HG03575 (cell line): Measurements from ENCODE around the gene SPEF2.
"Not testable (repeated sequence)": the region's sequence is repeated elsewhere in the genome, so short reads cannot be mapped to it uniquely, and the experiment has no call there.

Experiments used
- ATAC-seq: cut with Tn5 transposase; IDR thresholded peaks from one replicate; pipeline ENCODE4 v1.9.1; 2021; ENCODE audit not compliant: unreplicated experiment, insufficient number of reproducible peaks, low FRiP score; ENCODE audit errors: extremely low read depth

The SPEF2 gene

DNA sequence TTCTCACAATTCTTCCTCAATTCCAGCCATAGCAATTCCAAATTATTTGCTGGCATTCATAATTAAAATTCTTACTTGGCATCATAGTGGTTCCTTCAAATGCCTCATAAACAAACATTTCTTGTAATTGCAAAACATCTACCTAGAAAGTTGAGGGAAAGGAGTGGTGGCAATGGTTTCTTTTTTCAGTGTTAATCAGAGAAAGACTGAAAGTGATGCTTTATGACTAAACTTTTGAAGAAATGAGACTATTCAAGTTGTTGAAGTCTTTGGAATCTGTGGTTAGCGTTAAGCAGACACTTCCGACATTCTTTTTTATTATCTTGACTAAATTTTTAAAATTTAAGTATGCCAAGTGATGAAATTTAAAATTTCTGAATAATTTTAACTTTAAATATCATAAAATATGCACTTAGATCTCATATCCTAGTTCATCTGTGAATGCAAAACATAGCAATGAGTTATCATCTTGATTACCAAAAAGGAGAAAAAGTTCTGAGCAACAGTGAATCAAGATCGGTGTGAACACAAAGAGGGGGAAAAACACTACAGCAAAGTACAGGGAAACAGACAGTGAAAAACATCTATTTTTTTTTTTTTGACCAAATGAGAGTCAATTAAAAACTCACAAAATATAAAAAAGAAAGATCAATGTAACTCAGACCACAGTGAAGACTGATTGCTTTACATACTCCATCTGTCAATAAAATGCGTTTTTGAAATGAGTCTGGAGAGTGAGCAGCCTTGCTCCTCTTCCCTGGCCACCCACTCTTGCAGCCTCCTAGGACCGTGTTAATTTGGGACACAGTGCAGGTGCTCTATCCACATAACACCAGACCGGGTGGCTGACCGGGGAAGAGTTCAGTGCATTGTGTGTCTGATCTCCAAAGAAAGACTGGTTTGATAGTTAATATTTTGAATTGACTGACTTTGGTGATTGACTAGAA lies 218.4 kb downstream of the SPEF2 start:
- no peak for ATAC-seq

DNA sequence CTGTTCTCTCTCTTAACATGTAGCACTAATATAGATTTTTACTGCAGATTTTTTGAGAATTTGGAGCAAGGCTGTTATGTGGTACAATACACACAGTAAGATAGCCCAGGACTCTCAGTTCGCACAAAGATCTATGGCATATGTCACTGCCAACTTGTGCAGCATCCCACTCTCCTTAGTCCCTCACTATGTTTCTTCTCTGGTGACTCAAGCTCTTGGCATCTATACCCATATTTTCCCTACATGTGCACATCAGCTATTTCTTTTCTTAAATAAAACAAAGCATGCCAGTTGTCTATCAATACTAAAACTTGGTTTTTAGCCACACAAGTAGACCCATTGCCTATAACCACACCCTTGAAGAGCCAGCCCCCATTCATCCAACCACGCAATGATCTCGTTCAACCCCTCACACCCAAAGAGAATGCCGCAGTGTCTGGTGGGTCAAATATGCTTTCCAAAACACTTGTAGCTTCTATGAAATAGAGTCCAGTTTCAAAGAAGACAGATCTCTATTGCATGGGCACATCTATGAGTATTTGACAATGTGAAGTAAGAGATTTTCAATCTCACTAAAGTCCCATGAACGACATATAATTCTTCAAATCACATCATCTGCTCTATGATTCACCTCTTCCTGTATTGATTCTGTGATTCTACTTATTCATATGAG lies 220.8 kb downstream of the SPEF2 start:
- no peak for ATAC-seq

DNA sequence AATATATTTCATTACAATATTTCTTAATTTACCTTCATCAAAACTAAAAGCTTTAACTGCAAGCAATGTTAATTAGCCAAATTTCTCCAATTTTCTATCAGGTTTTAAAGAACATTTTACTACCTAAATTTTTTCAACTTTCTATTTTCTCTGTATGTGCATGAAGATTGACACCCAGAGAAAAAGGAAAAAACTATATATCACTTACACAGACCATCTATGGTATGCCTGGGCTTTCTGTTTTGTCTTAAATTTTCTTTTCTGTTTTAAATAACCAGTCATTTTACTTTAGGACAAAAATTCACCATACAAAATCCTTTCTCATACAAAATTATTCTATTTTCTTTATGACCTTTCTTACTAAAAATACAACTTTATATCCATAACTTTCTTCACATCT lies 225.2 kb downstream of the SPEF2 start:
- ATAC-seq: no peak

DNA sequence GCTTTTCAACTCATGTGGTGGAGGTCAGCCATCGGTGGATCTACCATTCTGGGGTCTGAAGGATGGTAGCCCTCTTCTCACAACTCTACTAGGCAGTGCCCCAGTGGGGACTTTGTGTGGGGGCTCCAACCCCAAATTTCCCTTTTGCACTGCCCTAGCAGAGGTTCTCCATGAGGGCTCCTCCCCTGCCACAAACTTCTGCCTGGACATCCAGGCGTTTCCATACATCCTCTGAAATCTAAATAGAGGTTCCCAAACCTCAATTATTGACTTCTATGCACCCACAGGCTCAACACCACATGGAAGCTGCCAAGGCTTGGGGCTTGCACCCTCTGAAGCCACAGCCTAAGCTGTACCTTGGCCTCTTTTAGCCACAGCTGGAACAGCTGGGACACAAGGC lies 227.8 kb downstream of the SPEF2 start:
- not testable (repeated sequence) for ATAC-seq

- ATAC-seq: no peak
Observed at GRCh38 chr5:35847491-35847890, 229.8 kb downstream of the SPEF2 start.

- ATAC-seq: no peak
Observed at GRCh38 chr5:35847961-35848360, 230.3 kb downstream of the SPEF2 start.

DNA sequence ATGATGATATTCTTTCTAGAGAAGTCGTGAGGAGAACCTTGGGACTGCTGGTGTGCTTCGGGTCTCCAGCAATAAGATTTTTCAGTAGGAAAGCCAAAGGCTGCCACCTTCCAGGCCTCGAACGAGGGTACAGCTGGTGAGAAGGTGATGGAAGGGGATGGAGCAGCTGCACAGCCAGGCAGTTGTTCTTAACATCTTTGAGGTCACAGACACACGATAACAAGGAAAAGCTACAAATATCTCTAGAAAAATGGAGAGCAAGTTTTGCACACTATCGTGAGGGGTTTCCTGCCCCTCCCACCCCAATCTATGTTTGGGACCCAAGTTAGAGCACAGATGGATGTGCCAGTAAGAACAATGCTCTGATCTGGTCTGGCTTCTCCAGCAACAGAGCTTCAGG lies 232.2 kb downstream of the SPEF2 start:
- ATAC-seq: no peak

- ATAC-seq: no peak
Observed at GRCh38 chr5:35850967-35851680, 233.5 kb downstream of the SPEF2 start.

GRCh38 chr5:35852084-35852734 lies 234.5 kb downstream of the SPEF2 start:
- ATAC-seq: no peak

- ATAC-seq: no peak
Observed at GRCh38 chr5:35852773-35853172, 235.1 kb downstream of the SPEF2 start.

DNA sequence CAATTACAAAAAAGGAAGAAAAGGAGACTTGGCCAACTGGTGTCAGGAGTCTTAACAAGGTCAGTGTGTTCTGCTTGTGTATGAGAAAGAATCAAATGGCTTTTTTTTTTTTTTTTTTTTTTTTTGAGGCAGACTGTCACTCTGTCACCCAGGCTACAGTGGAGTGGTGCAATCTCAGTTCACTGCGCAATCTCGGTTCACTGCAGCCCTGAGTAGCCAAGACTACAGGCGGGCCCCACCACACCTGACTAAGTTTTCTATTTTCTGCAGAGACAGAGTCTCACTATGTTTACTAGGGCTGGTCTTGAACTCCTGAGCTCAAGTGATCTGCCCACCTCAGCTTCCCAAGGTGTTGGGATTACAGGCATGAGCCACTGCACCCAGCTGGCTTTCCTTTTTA lies 236.0 kb downstream of the SPEF2 start:
- no peak for ATAC-seq

DNA sequence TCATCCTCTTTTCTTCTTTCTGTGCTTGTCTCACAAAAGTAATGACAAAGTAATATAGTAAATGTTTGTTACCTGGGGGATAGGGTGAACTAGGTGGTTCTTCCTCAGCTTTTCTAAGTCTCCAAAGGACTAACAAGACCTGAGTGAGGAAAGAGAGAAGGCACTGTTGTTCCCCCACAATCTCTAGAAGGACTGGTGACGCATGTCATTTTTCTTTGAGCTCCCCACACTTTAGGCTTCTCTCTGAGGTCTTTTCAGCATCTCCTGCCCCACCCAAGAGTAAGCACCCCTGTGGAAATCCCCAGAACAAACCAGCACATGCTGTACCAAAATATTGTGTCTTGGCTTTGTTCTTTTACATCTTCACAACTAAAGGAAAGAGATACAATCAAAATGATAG lies 236.6 kb downstream of the SPEF2 start:
- ATAC-seq: no peak

- no peak for ATAC-seq
Observed at GRCh38 chr5:35855187-35855586, 237.5 kb downstream of the SPEF2 start.

DNA sequence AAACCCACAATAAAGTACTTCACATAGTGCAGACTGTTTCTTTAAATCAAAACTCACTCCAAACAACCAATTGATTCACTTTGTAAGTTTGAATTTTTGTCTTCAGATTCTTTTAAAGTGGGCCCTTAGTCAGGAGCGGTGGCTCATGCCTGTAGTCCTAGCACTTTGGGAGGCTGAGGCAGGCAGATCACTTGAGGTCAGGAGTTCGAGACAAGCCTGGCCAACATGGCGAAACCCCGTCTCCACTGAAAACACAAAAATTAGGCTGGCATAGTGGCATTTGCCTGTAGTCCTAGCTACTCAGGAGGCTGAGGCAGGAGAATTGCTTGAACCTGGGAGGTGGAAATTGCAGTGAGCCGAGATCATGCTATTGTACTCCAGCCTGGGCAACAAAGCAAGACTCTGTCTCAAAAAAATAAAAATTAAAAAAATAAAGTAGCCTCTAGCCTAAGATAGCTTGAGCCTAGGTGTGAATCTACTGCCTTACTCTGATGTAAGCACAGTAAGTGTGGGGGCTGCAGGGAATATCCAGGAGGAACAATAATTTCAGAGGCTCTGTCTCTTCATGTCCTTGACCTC lies 238.6 kb downstream of the SPEF2 start:
- not testable (repeated sequence) for ATAC-seq

GRCh38 chr5:35856765-35857351 lies 239.2 kb downstream of the SPEF2 start, which contains the start of gene IL7R:
TSS of gene IL7R (plus strand) at chr5:35856891. CDS start at chr5:35856978, 87 bp downstream.
- ATAC-seq: no peak

GRCh38 chr5:35857606-35858205 lies 240.0 kb downstream of the SPEF2 start:
- ATAC-seq: no peak

- ATAC-seq: no peak
Observed at GRCh38 chr5:35859101-35859661, 241.5 kb downstream of the SPEF2 start.

DNA sequence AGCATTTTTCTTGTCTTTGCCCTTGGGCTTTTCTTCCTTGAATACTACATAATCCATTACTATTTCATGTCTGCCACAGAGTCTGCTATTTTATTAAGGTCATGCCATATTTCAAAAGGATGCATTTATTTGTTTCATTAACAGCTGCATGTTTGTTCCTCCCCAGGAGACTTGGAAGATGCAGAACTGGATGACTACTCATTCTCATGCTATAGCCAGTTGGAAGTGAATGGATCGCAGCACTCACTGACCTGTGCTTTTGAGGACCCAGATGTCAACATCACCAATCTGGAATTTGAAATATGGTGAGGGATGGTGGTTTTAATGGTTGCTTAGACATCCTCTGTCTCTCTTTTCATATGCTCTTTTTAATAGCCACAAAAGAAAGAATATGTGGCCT lies 243.0 kb downstream of the SPEF2 start:
- ATAC-seq: no peak
